ENCODE data around the gene WNT16.
"Not testable (repeated sequence)": the region's sequence is repeated elsewhere in the genome, so short reads cannot be mapped to it uniquely, and the experiment has no call there.

Gene WNT16, protein sequence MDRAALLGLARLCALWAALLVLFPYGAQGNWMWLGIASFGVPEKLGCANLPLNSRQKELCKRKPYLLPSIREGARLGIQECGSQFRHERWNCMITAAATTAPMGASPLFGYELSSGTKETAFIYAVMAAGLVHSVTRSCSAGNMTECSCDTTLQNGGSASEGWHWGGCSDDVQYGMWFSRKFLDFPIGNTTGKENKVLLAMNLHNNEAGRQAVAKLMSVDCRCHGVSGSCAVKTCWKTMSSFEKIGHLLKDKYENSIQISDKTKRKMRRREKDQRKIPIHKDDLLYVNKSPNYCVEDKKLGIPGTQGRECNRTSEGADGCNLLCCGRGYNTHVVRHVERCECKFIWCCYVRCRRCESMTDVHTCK

DNA sequence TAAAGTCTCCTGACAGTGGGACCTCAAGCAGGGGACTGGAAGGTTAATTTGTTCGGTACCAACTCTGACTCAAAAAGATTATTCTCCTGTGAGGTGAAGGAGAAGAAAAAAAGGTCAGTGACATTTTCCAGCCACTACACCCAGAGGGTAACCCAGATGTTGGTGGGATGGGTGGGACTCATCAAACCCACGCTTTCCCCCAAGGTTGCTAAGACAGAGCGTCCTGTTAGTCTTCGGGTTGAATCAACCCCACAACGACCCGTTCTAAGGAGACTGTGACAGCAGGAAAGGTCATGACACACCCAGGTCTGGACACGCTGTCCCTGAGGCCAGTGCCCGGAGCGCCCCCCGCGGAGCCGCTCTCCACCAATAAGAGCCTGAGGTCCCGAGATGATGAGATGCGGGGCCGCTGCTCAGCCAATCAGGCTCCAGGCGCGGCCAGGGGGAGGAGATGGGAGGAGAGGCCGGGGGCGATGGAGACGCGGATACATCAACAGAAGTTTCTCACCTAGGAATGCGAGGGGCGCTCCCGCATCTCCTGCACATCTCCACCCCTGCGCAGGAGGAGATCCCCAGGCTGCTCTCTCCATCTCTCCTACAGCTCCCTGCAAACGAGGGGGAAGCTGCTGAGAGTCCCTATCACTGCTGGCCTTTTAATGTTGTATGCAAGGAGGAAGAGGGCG lies at the start of gene WNT16:
TSS of gene WNT16 (plus strand) at position 493 of the 683 bp plus-strand sequence. CDS start 293 bp downstream, outside the sequence.
- Histone ChIP-seq H3K36me3 (ENCODE audit: control insufficient read depth, insufficient read depth, low read length) (no peaks in the 10 kb centered on the region), H3K27me3 (ENCODE audit: control insufficient read depth, insufficient read depth, low read length) (peaks cover 50% of the 10 kb centered on the region)

DNA sequence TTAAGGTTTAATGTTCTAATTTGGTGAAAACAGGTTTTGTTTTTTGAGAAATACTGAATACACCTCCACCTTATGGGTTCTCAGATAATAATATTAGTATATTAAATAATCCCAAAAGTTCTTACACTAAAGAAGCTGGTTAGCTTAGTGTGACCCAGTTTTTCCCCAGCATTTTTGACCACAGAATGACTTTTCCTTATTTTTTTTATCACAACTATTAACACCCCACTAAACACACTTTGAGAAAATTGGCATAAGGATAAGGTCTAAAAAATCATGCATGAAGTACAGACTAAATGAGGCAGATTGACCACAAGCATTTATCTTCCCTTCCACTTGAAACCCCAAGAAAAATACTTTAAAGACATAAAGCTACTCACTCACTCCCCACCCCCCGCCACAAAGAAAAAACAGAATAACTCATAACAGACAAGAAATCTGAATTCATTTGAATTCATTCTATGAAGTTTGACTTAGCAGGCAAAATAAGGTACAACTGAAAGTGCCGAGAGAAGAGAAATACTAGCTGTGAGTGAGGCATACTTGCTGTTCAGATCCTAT lies 49.7 kb upstream of the WNT16 start:
- Histone ChIP-seq H3K27me3 (ENCODE audit: control insufficient read depth, insufficient read depth, low read length) (no peaks in the 10 kb centered on the region), H3K4me3 (ENCODE audit: low read length) (no peak overlapping the region), H3K4me1 (ENCODE audit: control insufficient read depth, insufficient read depth, low read length) (no peaks in the 10 kb centered on the region), H3K9ac (ENCODE audit: low read length) (no peak overlapping the region), H3K36me3 (ENCODE audit: control insufficient read depth, insufficient read depth, low read length) (no peaks in the 10 kb centered on the region), H3K9me3 (ENCODE audit: control insufficient read depth, low read length) (no peaks in the 10 kb centered on the region)

More for the DNA sequence above, at the start of gene WNT16:
- H3K4me3 ChIP-seq (ENCODE audit: low read length): no peak within 1 kb of the TSS
- no peak within 1 kb of the TSS for H3K9ac ChIP-seq (ENCODE audit: low read length)
- peaks cover 18% of the 10 kb centered on the region for H3K4me1 ChIP-seq (ENCODE audit: control insufficient read depth, insufficient read depth, low read length)
- no peaks in the 10 kb centered on the region for H3K9me3 ChIP-seq (ENCODE audit: control insufficient read depth, low read length)

DNA sequence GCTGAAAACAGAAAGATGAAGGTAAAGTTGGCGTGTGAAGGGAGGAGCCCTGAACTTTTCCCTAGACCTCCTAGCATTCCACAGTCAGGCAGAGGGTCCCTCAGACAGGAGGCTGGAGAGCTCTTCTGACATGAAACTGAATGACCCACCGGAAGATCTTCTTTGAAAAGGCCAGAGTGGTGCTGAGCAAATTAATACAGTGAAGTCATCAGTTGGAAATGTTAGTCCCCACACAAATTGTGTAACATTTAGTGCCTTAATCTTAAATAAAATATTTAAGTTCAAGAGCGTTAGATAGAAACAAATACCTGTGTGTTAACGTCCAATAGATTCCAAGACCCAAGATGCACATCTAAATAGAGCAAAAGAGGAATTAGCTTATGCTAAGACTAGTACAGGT lies 49.0 kb upstream of the WNT16 start:
- H3K9ac ChIP-seq (ENCODE audit: low read length): no peak overlapping the region
- H3K36me3 ChIP-seq (ENCODE audit: control insufficient read depth, insufficient read depth, low read length): no peaks in the 10 kb centered on the region
- no peak overlapping the region for H3K4me3 ChIP-seq (ENCODE audit: low read length)
- no peaks in the 10 kb centered on the region for H3K4me1 ChIP-seq (ENCODE audit: control insufficient read depth, insufficient read depth, low read length)
- no peaks in the 10 kb centered on the region for H3K27me3 ChIP-seq (ENCODE audit: control insufficient read depth, insufficient read depth, low read length)
- no peaks in the 10 kb centered on the region for H3K9me3 ChIP-seq (ENCODE audit: control insufficient read depth, low read length)

DNA sequence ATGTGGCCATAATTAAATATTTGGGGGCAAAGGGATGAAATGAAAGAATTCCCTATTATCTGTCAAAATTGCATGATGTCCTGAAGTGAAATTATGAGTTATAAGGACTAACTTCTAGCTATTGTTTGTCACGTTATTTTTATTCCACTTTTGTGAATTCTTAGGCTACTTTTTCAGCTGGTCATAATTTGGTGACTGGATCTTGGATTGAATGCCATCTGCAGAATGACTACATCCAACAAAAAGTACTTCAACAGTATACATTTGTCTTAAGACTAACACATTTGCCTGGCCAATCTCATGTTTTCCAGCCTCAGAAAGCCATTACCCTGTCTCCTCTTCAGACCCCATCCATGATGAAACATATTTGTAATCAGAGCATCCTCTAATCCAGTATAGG lies 48.1 kb upstream of the WNT16 start:
- no peak overlapping the region for H3K9ac ChIP-seq (ENCODE audit: low read length)
- no peaks in the 10 kb centered on the region for H3K9me3 ChIP-seq (ENCODE audit: control insufficient read depth, low read length)
- H3K4me3 ChIP-seq (ENCODE audit: low read length): no peak overlapping the region
- H3K4me1 ChIP-seq (ENCODE audit: control insufficient read depth, insufficient read depth, low read length): no peaks in the 10 kb centered on the region
- H3K27me3 ChIP-seq (ENCODE audit: control insufficient read depth, insufficient read depth, low read length): no peaks in the 10 kb centered on the region
- no peaks in the 10 kb centered on the region for H3K36me3 ChIP-seq (ENCODE audit: control insufficient read depth, insufficient read depth, low read length)

DNA sequence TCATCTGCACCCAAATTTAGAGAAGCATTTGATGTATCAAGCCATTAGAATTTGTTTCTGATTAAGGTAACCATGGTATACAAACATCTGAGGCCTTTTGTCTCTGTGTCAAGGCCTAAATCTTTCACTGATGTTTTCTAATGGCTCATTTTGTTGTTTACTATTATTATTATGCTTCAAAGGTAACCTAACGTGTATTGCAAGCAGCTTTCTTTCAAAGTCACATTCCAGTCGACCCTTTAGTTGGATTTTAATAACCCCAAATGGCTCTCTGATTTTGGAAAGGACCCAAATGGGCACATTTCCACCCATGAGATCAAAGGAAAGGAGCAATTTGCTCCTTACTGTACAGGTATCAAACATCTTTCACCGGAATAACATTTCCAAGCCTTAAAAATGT lies 46.7 kb upstream of the WNT16 start:
- H3K9me3 ChIP-seq (ENCODE audit: control insufficient read depth, low read length): no peaks in the 10 kb centered on the region
- no peak overlapping the region for H3K4me3 ChIP-seq (ENCODE audit: low read length)
- no peaks in the 10 kb centered on the region for H3K36me3 ChIP-seq (ENCODE audit: control insufficient read depth, insufficient read depth, low read length)

DNA sequence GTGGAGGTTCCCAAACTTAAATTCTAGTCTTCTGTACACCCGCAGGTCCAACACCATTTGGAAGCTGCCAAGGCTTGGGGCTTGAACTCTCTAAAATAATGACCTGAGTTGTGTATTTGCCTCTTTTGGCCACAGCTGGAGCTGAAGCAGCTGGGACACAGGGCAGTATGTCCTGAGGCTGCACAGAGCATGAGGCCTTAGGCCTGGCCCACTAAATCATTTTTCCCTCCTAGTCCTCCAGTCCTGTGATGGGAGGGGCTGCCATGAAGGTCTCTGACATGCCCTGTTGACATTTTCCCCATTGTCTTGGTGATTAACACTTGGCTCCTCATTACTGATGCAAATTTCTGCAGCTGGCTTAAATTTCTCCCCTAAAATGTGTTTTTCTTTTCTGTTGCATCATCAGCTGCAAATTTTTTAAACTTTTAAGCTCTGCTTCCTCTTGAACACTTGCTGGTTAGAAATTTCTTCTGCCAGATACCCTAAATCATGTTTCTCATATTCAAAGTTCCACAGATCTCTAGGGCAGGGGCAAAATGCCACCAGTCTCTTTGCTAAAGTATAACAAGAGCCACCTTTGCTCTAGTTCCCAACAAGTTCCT lies 43.6 kb upstream of the WNT16 start:
- Histone ChIP-seq H3K9me3 (ENCODE audit: control insufficient read depth, low read length) (no peaks in the 10 kb centered on the region), H3K4me1 (ENCODE audit: control insufficient read depth, insufficient read depth, low read length) (no peaks in the 10 kb centered on the region), H3K4me3 (ENCODE audit: low read length) (no peak overlapping the region), H3K27me3 (ENCODE audit: control insufficient read depth, insufficient read depth, low read length) (no peaks in the 10 kb centered on the region), H3K36me3 (ENCODE audit: control insufficient read depth, insufficient read depth, low read length) (no peaks in the 10 kb centered on the region), H3K9ac (ENCODE audit: low read length) (no peak overlapping the region)

More for the DNA sequence above, 46.7 kb upstream of the WNT16 start:
- H3K4me1 ChIP-seq (ENCODE audit: control insufficient read depth, insufficient read depth, low read length): no peaks in the 10 kb centered on the region
- H3K9ac ChIP-seq (ENCODE audit: low read length): no peak overlapping the region
- H3K27me3 ChIP-seq (ENCODE audit: control insufficient read depth, insufficient read depth, low read length): no peaks in the 10 kb centered on the region

DNA sequence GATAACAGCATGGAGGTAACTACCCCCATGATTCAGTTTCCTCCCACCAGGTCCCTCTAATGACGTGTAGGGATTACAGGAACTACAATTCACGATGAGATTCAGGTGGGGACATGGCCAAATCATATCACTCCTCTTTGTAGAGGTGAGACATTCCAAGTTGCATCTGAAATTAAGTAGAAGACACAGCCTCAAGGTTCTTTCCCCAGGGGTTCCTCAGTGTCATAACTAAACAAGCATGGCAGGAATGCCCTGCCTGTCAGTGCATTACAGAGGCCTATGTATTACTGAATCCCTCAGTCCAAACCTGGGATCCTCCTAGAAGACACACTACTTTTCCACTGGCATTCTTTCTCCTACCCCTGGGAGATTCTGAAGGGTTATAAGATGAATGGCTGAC lies 42.6 kb upstream of the WNT16 start:
- Histone ChIP-seq H3K9ac (ENCODE audit: low read length) (no peak overlapping the region), H3K36me3 (ENCODE audit: control insufficient read depth, insufficient read depth, low read length) (no peaks in the 10 kb centered on the region), H3K9me3 (ENCODE audit: control insufficient read depth, low read length) (no peaks in the 10 kb centered on the region), H3K4me1 (ENCODE audit: control insufficient read depth, insufficient read depth, low read length) (no peaks in the 10 kb centered on the region), H3K27me3 (ENCODE audit: control insufficient read depth, insufficient read depth, low read length) (no peaks in the 10 kb centered on the region), H3K4me3 (ENCODE audit: low read length) (no peak overlapping the region)

DNA sequence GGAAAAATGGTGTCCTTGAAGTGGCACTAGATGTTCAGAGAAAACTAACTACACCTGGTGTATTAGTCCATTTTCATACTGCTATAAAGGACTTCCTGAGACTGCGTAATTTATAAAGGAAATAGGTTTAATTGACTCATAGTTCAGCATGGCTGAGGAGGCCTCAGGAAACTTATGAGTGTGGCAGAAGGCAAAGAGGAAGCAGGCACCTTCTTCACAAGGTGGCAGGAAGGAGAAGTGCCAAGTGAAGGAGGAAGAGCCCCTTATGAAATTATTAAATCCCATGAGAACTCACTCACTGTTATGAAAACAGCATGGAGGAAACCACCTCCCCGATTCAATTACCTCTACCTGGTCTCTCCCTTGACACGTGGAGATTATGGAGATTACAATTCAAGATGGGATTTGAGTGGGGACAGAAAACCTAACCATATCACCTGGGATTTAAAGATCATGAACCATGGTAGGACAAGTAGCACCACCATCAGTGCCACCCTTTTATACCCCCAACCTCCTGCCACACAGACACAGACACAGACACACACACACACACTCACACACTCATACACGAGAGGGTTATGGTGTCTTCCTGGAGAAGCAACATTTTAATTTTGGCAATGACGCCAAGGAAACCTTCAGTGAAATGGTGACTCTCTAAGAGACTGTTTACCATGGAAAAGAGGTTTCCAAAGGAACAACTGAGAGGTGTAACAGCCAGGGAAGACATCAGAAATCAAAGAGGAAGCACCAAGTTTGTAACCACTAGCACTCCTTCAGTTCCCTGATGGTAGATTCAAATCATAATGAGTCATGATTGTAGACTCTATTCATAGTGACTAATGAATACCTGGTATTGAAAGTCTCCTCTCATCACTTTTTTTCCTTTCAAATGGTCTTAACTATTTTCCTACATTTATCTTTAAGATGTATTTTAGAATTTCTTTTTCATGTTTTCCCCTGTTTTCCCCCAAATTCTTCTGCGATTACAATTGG lies 41.8 kb upstream of the WNT16 start:
- Histone ChIP-seq H3K9me3 (ENCODE audit: control insufficient read depth, low read length) (no peaks in the 10 kb centered on the region), H3K4me1 (ENCODE audit: control insufficient read depth, insufficient read depth, low read length) (no peaks in the 10 kb centered on the region), H3K4me3 (ENCODE audit: low read length) (no peak overlapping the region), H3K36me3 (ENCODE audit: control insufficient read depth, insufficient read depth, low read length) (no peaks in the 10 kb centered on the region), H3K27me3 (ENCODE audit: control insufficient read depth, insufficient read depth, low read length) (no peaks in the 10 kb centered on the region), H3K9ac (ENCODE audit: low read length) (no peak overlapping the region)

DNA sequence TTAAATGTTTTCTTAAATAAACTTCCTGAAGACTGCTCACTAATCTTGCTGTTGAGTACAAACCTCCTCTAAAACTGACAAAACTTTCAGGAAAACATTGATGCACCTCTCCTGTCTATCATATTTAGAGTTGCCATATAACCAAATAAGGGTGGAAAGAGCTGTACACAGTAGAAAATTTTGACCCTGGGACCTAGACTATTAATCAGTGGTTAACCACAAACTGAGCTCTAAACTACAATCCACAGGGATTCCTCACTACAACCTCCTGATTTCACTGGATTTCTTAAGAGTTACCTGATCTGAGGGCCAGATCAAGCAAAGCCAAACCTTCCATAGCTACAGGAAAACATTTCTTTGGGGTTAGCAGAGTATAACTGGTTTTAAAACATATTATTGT lies 39.9 kb upstream of the WNT16 start:
- no peaks in the 10 kb centered on the region for H3K27me3 ChIP-seq (ENCODE audit: control insufficient read depth, insufficient read depth, low read length)
- no peaks in the 10 kb centered on the region for H3K4me1 ChIP-seq (ENCODE audit: control insufficient read depth, insufficient read depth, low read length)
- H3K9me3 ChIP-seq (ENCODE audit: control insufficient read depth, low read length): no peaks in the 10 kb centered on the region
- H3K9ac ChIP-seq (ENCODE audit: low read length): no peak overlapping the region
- H3K4me3 ChIP-seq (ENCODE audit: low read length): no peak overlapping the region
- no peaks in the 10 kb centered on the region for H3K36me3 ChIP-seq (ENCODE audit: control insufficient read depth, insufficient read depth, low read length)

DNA sequence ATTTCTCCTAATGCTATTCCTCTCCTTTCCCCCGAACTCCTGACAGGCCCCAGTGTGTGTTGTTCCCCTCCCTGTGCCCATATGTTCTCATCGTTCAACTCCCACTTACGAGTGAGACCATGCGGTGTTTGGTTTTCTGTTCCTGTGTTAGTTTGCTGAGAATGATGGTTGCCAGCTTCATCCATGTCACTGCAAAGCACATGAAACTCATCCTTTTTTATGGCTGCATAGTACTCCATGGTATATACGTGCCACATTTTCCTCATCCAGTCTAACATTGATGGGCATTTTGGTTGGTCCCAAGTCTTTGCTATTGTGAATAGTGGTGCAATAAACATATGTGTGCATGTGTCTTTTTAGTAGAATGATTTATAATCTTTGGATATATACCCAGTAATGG lies 38.9 kb upstream of the WNT16 start:
- H3K4me3 ChIP-seq (ENCODE audit: low read length); H3K9ac ChIP-seq (ENCODE audit: low read length); H3K27me3 ChIP-seq (ENCODE audit: control insufficient read depth, insufficient read depth, low read length); H3K9me3 ChIP-seq (ENCODE audit: control insufficient read depth, low read length); H3K4me1 ChIP-seq (ENCODE audit: control insufficient read depth, insufficient read depth, low read length); H3K36me3 ChIP-seq (ENCODE audit: control insufficient read depth, insufficient read depth, low read length): not testable (repeated sequence)

DNA sequence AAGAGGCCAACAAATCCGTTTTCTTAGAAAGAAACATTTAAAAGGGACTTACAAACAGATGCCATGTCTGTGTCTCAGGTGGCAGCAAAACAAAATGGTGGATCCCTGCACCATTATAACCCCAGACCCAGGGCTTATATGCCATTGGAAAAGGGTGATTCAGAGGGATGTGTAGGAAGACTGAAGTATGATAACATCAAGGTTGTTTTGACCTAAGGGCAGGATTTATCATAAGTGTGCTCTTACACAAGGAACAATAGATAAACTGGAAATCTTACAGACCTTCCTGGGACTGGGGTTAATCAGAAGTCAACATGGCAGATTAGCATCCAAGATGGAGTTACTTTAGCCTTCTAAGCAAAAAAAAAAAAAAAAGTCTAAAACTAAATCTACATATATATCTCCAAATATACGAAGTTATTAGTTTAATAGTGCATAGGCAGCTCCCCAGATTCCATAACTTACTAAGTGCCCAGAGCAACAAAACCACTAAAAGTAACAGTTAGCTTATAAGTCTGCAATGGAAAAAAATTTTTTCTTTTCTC lies 34.3 kb upstream of the WNT16 start:
- no peak overlapping the region for H3K4me3 ChIP-seq (ENCODE audit: low read length)
- H3K36me3 ChIP-seq (ENCODE audit: control insufficient read depth, insufficient read depth, low read length): no peaks in the 10 kb centered on the region
- H3K4me1 ChIP-seq (ENCODE audit: control insufficient read depth, insufficient read depth, low read length): no peaks in the 10 kb centered on the region
- no peaks in the 10 kb centered on the region for H3K27me3 ChIP-seq (ENCODE audit: control insufficient read depth, insufficient read depth, low read length)
- no peak overlapping the region for H3K9ac ChIP-seq (ENCODE audit: low read length)
- H3K9me3 ChIP-seq (ENCODE audit: control insufficient read depth, low read length): no peaks in the 10 kb centered on the region

Measured in mucosa of stomach (tissue), 1 donor.